ENCODE measurements around the gene POLRMT. TPM values are rescaled to one million over a fixed set of nuclear protein-coding genes. Genes with fewer than 3 reads are reported as not detected.

POLRMT gene
- total RNA-seq (100 to 1,000 TPM in 1 of 2 experiments, 10 to 100 TPM in 1; 98.9 to 103 TPM), polyA plus RNA-seq (10 to 100 TPM; 31.6 to 58.4 TPM)

DNA sequence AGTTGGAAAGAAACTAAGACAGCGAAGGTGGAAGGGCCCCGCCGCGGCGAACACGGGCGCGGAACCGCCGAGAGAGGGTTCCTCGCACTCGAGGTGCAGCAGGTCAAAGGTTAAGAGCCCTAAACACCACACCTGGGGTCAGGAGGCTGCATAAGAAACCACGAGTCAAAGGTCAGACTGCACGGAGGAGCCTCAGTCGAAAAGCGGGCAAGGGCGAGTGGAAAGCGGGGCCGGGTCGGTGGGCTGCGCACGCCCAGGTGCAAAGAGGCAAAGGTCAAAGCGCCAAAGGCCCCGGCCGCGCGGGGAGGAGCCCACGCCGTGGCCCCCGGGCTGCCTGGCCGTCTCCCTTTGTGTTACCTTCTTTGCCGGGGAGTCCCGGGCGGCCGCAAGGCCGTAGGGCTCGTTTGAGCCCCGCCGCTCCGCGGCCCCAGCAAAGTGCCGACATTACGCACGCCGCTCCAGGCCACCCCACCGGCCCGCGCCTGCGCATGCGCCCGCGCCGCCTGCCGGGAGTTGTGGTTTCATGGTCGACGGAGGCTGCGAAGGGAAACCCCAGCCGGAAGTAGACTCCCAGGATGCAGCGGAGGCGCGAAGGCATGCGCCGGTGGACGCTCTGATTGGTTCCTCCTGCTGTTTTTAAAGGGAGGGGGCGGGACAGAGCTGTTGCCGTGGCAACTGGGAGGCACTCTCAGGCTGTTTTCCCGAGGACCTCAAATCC, at the start of gene POLRMT:
Gene POLRMT (minus strand): TSS at position 470 of the 718 bp plus-strand sequence. CDS start 25 bp downstream, at position 445.
- Histone ChIP-seq H3K36me3 (ENCODE audit: insufficient read depth, low read length) (peaks cover 7% of the 10 kb centered on the region), H3K4me3 (ENCODE audit: low read length in 2 of 2) (peak within 1 kb of the TSS; percentile 61 to 86), H3K27me3 (ENCODE audit: insufficient read depth, low read length) (no peaks in the 10 kb centered on the region), H3K9me3 (ENCODE audit: control insufficient read depth in 1 of 2, low read length in 2 of 2) (no peaks in the 10 kb centered on the region), H3K4me1 (ENCODE audit: insufficient read depth, low read length) (peaks cover 22% of the 10 kb centered on the region), H3K27ac (ENCODE audit: low read depth, low read length) (peak within 1 kb of the TSS; percentile 71)
- Mint-ChIP-seq H3K27ac (peak within 1 kb of the TSS; percentile 94 to 98 (median 97)), H3K36me3 (peaks cover 13 to 26% of the 10 kb centered on the region in 2 donors), H3K9me3 (no peaks in the 10 kb centered on the region), H3K4me3 (peak within 1 kb of the TSS; percentile 90 to 98 (median 96)), H3K4me1 (peaks cover 2 to 49% (median 24%) of the 10 kb centered on the region in 4 donors), H3K27me3 (no peaks in the 10 kb centered on the region)
- intact Hi-C loops (cut with micrococcal nuclease): loop anchor here (1.0 to 10.0 kb wide), 6 partner anchors 23 to 164 kb away; partner anchors contain the start of genes BSG and PTBP1
- CTCF ChIA-PET (ENCODE audit: partially characterized antibody): interaction anchor here (0.7 to 1.0 kb wide), 3 partner anchors 27 to 49 kb away, joined by 3 to 6 read pairs (median 4); no protein-coding TSS in a partner anchor
- POLR2A ChIA-PET (ENCODE audit: partially characterized antibody): interaction anchor here (0.7 to 4.6 kb wide), 8 partner anchors 9 to 122 kb away, joined by 3 to 54 read pairs (median 6); partner anchors contain the start of genes BSG and RNF126
- peak; percentile 94 to 96 (median 96) for DNase-seq

DNA sequence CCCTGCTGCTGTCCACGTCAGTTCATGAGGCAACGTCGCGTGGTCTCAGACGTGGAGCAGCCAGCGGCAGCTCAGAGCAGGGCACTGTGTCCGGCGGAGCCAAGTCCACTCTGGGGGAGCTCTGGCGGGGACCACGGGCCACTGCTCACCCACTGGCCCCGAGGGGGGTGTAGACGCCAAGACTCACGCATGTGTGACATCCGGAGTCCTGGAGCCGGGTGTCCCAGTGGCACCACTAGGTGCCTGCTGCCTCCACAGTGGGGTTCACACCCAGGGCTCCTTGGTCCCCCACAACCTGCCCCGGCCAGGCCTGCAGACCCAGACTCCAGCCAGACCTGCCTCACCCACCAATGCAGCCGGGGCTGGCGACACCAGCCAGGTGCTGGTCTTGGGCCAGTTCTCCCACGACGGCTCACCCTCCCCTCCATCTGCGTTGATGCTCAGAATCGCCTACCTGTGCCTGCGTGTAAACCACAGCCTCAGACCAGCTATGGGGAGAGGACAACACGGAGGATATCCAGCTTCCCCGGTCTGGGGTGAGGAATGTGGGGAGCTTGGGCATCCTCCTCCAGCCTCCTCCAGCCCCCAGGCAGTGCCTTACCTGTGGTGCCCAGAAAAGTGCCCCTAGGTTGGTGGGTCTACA, 49.5 kb upstream of the POLRMT start:
- no peaks in the 10 kb centered on the region for H3K36me3 ChIP-seq (ENCODE audit: insufficient read depth, low read length)
- CTCF ChIA-PET (ENCODE audit: partially characterized antibody): no interaction called here
- POLR2A ChIA-PET (ENCODE audit: partially characterized antibody): no interaction called here
- H3K4me3 ChIP-seq (ENCODE audit: low read length in 2 of 2): no peak overlapping the region
- Mint-ChIP-seq H3K36me3 (no peaks in the 10 kb centered on the region), H3K27me3 (peaks cover 1 to 2% of the 10 kb centered on the region in 2 donors), H3K27ac (peak overlapping the region in 2 of 7 donors; percentile 23 to 63), H3K4me3 (no peak overlapping the region), H3K4me1 (peaks cover 0 to 5% (median 0%) of the 10 kb centered on the region in 4 donors), H3K9me3 (peaks cover 0 to 5% (median 0%) of the 10 kb centered on the region in 8 donors)
- peak in 1 of 5 donors; percentile 27 for DNase-seq
- H3K27me3 ChIP-seq (ENCODE audit: insufficient read depth, low read length): no peaks in the 10 kb centered on the region
- intact Hi-C loops (cut with micrococcal nuclease): no loop called here
- H3K9me3 ChIP-seq (ENCODE audit: control insufficient read depth in 1 of 2, low read length in 2 of 2): no peaks in the 10 kb centered on the region
- H3K27ac ChIP-seq (ENCODE audit: low read depth, low read length): no peak overlapping the region
- H3K4me1 ChIP-seq (ENCODE audit: insufficient read depth, low read length): peaks cover 13% of the 10 kb centered on the region

DNA sequence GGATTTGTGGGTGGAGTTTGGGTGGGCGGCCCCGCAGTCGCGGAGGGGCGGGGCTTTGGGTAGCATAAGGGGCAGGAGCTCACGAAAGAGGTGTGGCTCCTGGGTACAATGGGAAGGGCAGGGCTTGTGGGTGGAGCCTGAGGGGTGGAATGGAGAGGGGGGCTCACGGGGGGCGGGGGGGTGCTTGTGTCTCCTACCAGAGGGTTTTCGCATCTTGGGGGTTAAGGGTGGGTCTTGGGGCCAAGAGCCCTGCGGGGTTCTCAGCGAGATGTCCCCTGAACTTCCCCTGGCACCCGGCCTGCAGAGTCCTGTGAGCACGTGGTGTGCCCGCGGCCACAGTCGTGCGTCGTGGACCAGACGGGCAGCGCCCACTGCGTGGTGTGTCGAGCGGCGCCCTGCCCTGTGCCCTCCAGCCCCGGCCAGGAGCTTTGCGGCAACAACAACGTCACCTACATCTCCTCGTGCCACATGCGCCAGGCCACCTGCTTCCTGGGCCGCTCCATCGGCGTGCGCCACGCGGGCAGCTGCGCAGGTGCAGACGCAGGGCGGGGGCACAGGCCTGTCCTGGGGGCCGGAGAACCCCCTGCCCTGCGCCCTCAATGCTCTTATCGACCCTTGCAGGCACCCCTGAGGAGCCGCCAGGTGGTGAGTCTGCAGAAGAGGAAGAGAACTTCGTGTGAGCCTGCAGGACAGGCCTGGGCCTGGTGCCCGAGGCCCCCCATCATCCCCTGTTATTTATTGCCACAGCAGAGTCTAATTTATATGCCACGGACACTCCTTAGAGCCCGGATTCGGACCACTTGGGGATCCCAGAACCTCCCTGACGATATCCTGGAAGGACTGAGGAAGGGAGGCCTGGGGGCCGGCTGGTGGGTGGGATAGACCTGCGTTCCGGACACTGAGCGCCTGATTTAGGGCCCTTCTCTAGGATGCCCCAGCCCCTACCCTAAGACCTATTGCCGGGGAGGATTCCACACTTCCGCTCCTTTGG, 48.0 kb upstream of the POLRMT start:
- peaks cover 0 to 4% (median 0%) of the 10 kb centered on the region in 8 donors for H3K9me3 Mint-ChIP-seq
- Histone ChIP-seq H3K4me1 (ENCODE audit: insufficient read depth, low read length) (peaks cover 13% of the 10 kb centered on the region), H3K9me3 (ENCODE audit: control insufficient read depth in 1 of 2, low read length in 2 of 2) (no peaks in the 10 kb centered on the region), H3K36me3 (ENCODE audit: insufficient read depth, low read length) (no peaks in the 10 kb centered on the region), H3K27ac (ENCODE audit: low read depth, low read length) (peak overlapping the region; percentile 58), H3K4me3 (ENCODE audit: low read length in 2 of 2) (peak overlapping the region; percentile 34 to 76), H3K27me3 (ENCODE audit: insufficient read depth, low read length) (no peaks in the 10 kb centered on the region)
- ChIA-PET CTCF (ENCODE audit: partially characterized antibody) (no interaction called here), POLR2A (ENCODE audit: partially characterized antibody) (interaction anchor here (0.7 to 5.2 kb wide), 3 partner anchors 18 to 149 kb away, joined by 3 to 33 read pairs (median 5); partner anchors contain the start of genes CDC34 and RNF126)
- intact Hi-C loops (cut with micrococcal nuclease): loop anchor here (2.0 kb wide), 1 partner anchor 21 kb away; no protein-coding TSS in a partner anchor
- DNase-seq: peak in 3 of 5 donors; percentile 36 to 52 (median 45)
- peak overlapping the region; percentile 78 to 100 (median 99) for H3K27ac Mint-ChIP-seq
- peaks cover 2 to 4% of the 10 kb centered on the region in 2 donors for H3K27me3 Mint-ChIP-seq
- peaks cover 0 to 5% (median 0%) of the 10 kb centered on the region in 4 donors for H3K4me1 Mint-ChIP-seq
- no peaks in the 10 kb centered on the region for H3K36me3 Mint-ChIP-seq
- peak overlapping the region; percentile 89 to 98 (median 94) for H3K4me3 Mint-ChIP-seq

DNA sequence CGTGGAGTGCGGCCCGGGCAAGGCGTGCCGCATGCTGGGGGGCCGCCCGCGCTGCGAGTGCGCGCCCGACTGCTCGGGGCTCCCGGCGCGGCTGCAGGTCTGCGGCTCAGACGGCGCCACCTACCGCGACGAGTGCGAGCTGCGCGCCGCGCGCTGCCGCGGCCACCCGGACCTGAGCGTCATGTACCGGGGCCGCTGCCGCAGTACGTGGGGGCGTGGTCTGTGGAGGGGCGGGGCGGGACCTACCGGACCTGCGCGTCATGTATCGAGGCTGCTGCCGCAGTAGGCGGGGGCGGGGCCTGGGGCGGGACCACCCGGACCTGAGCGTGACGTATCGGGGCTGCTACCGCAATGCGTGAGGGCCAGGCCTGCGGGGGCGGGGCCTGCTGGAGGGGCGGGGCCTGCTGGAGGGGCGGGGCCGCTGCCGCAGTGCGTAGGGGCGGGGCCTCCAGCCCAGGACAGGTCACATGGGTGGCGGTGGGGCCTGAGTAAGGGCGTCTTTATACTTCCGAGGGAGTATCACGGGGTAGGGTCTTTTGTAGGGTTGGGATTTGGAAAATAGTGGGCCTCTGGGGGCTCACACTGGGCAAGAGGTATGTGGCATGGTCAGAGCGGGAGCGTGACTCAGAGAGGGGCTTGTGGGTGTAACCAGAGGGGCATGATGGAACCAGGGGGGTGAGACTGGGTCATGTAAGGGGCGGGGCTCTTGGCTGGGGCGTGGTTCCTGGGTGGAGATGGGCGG, 47.1 kb upstream of the POLRMT start:
- Mint-ChIP-seq H3K27ac (peak overlapping the region; percentile 78 to 100 (median 99)), H3K4me1 (peaks cover 0 to 6% (median 1%) of the 10 kb centered on the region in 4 donors), H3K27me3 (peaks cover 3 to 7% of the 10 kb centered on the region in 2 donors), H3K9me3 (peaks cover 0 to 4% (median 0%) of the 10 kb centered on the region in 8 donors), H3K4me3 (peak overlapping the region; percentile 89 to 98 (median 94)), H3K36me3 (no peaks in the 10 kb centered on the region)
- CTCF ChIA-PET (ENCODE audit: partially characterized antibody): interaction anchor here (0.5 to 2.0 kb wide), 3 partner anchors 17 to 170 kb away, joined by 3 to 8 read pairs (median 6); partner anchors contain the start of genes POLRMT and RNF126
- intact Hi-C loops (cut with micrococcal nuclease): loop anchor here (1.0 to 2.0 kb wide), 5 partner anchors 17 to 117 kb away; partner anchors contain the start of genes BSG, POLRMT, PTBP1 and RNF126
- Histone ChIP-seq H3K36me3 (ENCODE audit: insufficient read depth, low read length) (no peaks in the 10 kb centered on the region), H3K9me3 (ENCODE audit: control insufficient read depth in 1 of 2, low read length in 2 of 2) (no peaks in the 10 kb centered on the region), H3K27me3 (ENCODE audit: insufficient read depth, low read length) (peaks cover 5% of the 10 kb centered on the region), H3K27ac (ENCODE audit: low read depth, low read length) (peak overlapping the region; percentile 58), H3K4me1 (ENCODE audit: insufficient read depth, low read length) (peaks cover 13% of the 10 kb centered on the region), H3K4me3 (ENCODE audit: low read length in 2 of 2) (peak overlapping the region; percentile 34 to 76)
- POLR2A ChIA-PET (ENCODE audit: partially characterized antibody): interaction anchor here (0.7 to 5.2 kb wide), 10 partner anchors 10 to 148 kb away, joined by 3 to 33 read pairs (median 4); partner anchors contain the start of genes CDC34 and RNF126
- peak; percentile 96 to 100 (median 98) for DNase-seq

DNA sequence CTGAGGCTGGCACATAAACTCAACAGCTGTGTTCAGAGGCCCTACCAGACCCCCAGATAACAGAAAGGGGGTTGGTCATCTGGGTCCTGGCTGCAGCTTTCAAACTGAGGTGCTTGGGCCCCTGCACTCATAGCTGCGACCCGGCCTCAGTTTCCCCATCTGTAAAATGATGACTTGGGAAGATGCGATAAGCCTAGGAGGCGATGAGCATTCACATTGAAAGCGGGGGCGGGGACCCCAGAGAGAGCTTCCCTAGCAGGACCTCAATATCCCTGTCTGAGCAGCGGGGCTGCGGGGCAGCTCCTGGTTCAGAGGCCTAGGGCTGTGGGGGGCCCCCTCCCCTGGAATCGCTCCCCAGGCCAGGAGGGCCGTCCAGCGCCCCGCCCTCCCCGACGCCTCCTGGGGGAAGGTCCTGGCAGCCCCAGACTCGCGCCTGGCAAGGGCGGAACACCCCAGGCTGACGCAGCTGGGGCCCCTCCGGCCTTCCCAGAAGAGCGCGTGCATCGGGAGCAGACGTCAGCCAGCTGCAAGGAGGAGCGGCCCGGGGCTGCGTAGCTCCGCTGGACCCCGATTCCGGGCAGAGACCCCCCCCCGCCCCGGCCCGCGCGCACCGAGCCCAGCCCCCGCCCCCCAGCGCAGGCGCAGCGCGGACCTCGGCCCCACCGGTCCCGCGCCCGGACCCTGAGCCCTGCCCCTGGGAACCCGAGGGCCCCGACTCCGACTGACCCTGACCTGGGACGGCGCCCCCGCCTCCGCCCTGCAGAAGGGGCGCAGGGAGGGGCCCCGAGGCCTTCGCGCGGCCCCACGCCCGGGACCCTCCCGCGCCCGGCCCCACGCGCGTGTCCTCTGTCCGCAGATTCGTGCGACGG, 46.3 kb upstream of the POLRMT start:
- Mint-ChIP-seq H3K9me3 (peaks cover 0 to 4% (median 0%) of the 10 kb centered on the region in 8 donors), H3K4me3 (peak overlapping the region; percentile 51 to 97 (median 72)), H3K27me3 (peaks cover 9 to 12% of the 10 kb centered on the region in 2 donors), H3K4me1 (peaks cover 0 to 11% (median 3%) of the 10 kb centered on the region in 4 donors), H3K36me3 (no peaks in the 10 kb centered on the region), H3K27ac (peak overlapping the region in 3 of 7 donors; percentile 13 to 60 (median 35))
- intact Hi-C loops (cut with micrococcal nuclease): loop anchor here (1.0 to 2.0 kb wide), 5 partner anchors 16 to 118 kb away; partner anchors contain the start of genes BSG, POLRMT, PTBP1 and RNF126
- peak in 4 of 5 donors; percentile 25 to 55 (median 29) for DNase-seq
- peak overlapping the region in 1 of 2 donors; percentile 52 for H3K4me3 ChIP-seq (ENCODE audit: low read length in 2 of 2)
- H3K9me3 ChIP-seq (ENCODE audit: control insufficient read depth in 1 of 2, low read length in 2 of 2): no peaks in the 10 kb centered on the region
- H3K27me3 ChIP-seq (ENCODE audit: insufficient read depth, low read length): peaks cover 5% of the 10 kb centered on the region
- H3K27ac ChIP-seq (ENCODE audit: low read depth, low read length): peak overlapping the region; percentile 46
- peaks cover 13% of the 10 kb centered on the region for H3K4me1 ChIP-seq (ENCODE audit: insufficient read depth, low read length)
- POLR2A ChIA-PET (ENCODE audit: partially characterized antibody): interaction anchor here (0.7 to 5.2 kb wide), 13 partner anchors 9 to 595 kb away, joined by 3 to 33 read pairs (median 4); partner anchors contain the start of genes FAM174C and RNF126
- CTCF ChIA-PET (ENCODE audit: partially characterized antibody): interaction anchor here (0.5 to 2.0 kb wide), 3 partner anchors 16 to 169 kb away, joined by 3 to 8 read pairs (median 6); partner anchors contain the start of genes POLRMT and RNF126
- H3K36me3 ChIP-seq (ENCODE audit: insufficient read depth, low read length): no peaks in the 10 kb centered on the region
